Measurements from ENCODE around the gene CNTN4. TPM values are rescaled to one million over a fixed set of nuclear protein-coding genes. Genes with fewer than 3 reads are reported as not detected.

The CNTN4 gene
- total and polyA plus RNA-seq, 2 experiments from 2014 or later, result 0.91 to 4.0 TPM

DNA sequence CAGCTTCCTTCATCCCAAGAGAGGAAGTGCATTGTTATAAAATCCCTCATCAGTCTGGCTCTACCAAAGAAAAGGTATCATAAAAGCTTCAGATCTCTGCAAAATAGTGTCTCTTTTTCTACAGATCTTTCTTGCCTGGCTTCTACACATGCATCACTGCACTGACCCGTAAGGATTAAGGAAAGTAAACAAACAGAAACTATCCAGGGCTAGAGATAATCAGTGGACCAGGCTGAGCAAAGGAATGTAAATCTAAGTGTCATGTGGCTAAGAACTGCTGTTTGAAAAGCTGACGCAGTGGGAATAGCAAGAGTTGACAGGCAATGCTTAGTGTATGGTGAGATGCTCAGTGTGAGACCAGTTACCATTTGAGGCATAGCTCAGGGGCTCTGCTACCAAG lies 671.8 kb downstream of the CNTN4 start:
- Histone ChIP-seq H3K79me2 (replicated peaks; ENCODE audit: insufficient read depth) (no peaks in the 10 kb centered on the region), H3K4me3 (no peak overlapping the region), H3K27me3 (ENCODE audit: insufficient read depth) (no peaks in the 10 kb centered on the region), H3K36me3 (ENCODE audit: insufficient read depth) (no peaks in the 10 kb centered on the region), H3F3A (replicated peaks; ENCODE audit: low read depth) (no peaks in the 10 kb centered on the region), H3K4me2 (0 out of 2 replicates have a peak overlapping the region, but pooled peaks have one; percentile 57), H3K27ac (ENCODE audit: low read depth) (no peak overlapping the region), H4K20me1 (replicated peaks; ENCODE audit: insufficient read depth) (no peaks in the 10 kb centered on the region), H2AFZ (peak overlapping the region; percentile 72; the same call in 1 of the 2 replicates), H3K9me2 (ENCODE audit: insufficient read depth) (no peaks in the 10 kb centered on the region), H3K4me1 (ENCODE audit: insufficient read depth) (peaks cover 19% of the 10 kb centered on the region; the same call in 1 of the 2 replicates)
- Mint-ChIP-seq H3K27ac (no peak overlapping the region), H3K4me1 (no peaks in the 10 kb centered on the region), H3K9me3 (peaks cover 99% of the 10 kb centered on the region), H3K27me3 (ENCODE audit: insufficient read depth, low read depth, poor library complexity) (peaks cover 6% of the 10 kb centered on the region), H3K36me3 (ENCODE audit: low read depth) (peaks cover 48% of the 10 kb centered on the region), H3K4me3 (no peak overlapping the region)
- no peak for ATAC-seq
- TF ChIP-seq ZNF331 (CRISPR knock-in tag; IDR thresholded peaks at IDR 0.05; ENCODE audit: low read depth), result no peak
- TF ChIP-seq, protein P1, sequence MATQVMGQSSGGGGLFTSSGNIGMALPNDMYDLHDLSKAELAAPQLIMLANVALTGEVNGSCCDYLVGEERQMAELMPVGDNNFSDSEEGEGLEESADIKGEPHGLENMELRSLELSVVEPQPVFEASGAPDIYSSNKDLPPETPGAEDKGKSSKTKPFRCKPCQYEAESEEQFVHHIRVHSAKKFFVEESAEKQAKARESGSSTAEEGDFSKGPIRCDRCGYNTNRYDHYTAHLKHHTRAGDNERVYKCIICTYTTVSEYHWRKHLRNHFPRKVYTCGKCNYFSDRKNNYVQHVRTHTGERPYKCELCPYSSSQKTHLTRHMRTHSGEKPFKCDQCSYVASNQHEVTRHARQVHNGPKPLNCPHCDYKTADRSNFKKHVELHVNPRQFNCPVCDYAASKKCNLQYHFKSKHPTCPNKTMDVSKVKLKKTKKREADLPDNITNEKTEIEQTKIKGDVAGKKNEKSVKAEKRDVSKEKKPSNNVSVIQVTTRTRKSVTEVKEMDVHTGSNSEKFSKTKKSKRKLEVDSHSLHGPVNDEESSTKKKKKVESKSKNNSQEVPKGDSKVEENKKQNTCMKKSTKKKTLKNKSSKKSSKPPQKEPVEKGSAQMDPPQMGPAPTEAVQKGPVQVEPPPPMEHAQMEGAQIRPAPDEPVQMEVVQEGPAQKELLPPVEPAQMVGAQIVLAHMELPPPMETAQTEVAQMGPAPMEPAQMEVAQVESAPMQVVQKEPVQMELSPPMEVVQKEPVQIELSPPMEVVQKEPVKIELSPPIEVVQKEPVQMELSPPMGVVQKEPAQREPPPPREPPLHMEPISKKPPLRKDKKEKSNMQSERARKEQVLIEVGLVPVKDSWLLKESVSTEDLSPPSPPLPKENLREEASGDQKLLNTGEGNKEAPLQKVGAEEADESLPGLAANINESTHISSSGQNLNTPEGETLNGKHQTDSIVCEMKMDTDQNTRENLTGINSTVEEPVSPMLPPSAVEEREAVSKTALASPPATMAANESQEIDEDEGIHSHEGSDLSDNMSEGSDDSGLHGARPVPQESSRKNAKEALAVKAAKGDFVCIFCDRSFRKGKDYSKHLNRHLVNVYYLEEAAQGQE (IDR thresholded peaks at IDR 0.05; ENCODE audit: unreplicated experiment), result no peak
- TF ChIP-seq EZH2phosphoT487 (IDR thresholded peaks at IDR 0.05; ENCODE audit: unreplicated experiment), result no peak
- TF ChIP-seq, protein P2, sequence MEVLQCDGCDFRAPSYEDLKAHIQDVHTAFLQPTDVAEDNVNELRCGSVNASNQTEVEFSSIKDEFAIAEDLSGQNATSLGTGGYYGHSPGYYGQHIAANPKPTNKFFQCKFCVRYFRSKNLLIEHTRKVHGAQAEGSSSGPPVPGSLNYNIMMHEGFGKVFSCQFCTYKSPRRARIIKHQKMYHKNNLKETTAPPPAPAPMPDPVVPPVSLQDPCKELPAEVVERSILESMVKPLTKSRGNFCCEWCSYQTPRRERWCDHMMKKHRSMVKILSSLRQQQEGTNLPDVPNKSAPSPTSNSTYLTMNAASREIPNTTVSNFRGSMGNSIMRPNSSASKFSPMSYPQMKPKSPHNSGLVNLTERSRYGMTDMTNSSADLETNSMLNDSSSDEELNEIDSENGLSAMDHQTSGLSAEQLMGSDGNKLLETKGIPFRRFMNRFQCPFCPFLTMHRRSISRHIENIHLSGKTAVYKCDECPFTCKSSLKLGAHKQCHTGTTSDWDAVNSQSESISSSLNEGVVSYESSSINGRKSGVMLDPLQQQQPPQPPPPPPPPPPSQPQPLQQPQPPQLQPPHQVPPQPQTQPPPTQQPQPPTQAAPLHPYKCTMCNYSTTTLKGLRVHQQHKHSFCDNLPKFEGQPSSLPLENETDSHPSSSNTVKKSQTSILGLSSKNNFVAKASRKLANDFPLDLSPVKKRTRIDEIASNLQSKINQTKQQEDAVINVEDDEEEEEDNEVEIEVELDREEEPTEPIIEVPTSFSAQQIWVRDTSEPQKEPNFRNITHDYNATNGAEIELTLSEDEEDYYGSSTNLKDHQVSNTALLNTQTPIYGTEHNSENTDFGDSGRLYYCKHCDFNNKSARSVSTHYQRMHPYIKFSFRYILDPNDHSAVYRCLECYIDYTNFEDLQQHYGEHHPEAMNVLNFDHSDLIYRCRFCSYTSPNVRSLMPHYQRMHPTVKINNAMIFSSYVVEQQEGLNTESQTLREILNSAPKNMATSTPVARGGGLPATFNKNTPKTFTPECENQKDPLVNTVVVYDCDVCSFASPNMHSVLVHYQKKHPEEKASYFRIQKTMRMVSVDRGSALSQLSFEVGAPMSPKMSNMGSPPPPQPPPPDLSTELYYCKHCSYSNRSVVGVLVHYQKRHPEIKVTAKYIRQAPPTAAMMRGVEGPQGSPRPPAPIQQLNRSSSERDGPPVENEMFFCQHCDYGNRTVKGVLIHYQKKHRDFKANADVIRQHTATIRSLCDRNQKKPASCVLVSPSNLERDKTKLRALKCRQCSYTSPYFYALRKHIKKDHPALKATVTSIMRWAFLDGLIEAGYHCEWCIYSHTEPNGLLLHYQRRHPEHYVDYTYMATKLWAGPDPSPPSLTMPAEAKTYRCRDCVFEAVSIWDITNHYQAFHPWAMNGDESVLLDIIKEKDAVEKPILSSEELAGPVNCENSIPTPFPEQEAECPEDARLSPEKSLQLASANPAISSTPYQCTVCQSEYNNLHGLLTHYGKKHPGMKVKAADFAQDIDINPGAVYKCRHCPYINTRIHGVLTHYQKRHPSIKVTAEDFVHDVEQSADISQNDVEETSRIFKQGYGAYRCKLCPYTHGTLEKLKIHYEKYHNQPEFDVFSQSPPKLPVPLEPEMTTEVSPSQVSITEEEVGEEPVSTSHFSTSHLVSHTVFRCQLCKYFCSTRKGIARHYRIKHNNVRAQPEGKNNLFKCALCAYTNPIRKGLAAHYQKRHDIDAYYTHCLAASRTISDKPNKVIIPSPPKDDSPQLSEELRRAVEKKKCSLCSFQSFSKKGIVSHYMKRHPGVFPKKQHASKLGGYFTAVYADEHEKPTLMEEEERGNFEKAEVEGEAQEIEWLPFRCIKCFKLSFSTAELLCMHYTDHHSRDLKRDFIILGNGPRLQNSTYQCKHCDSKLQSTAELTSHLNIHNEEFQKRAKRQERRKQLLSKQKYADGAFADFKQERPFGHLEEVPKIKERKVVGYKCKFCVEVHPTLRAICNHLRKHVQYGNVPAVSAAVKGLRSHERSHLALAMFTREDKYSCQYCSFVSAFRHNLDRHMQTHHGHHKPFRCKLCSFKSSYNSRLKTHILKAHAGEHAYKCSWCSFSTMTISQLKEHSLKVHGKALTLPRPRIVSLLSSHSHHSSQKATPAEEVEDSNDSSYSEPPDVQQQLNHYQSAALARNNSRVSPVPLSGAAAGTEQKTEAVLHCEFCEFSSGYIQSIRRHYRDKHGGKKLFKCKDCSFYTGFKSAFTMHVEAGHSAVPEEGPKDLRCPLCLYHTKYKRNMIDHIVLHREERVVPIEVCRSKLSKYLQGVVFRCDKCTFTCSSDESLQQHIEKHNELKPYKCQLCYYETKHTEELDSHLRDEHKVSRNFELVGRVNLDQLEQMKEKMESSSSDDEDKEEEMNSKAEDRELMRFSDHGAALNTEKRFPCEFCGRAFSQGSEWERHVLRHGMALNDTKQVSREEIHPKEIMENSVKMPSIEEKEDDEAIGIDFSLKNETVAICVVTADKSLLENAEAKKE (CRISPR knock-in tag; IDR thresholded peaks at IDR 0.05), result no peak
- no peak for TF ChIP-seq ZNF114 (CRISPR knock-in tag; IDR thresholded peaks at IDR 0.05)
- no peak for TF ChIP-seq NANOG (IDR thresholded peaks at IDR 0.05; ENCODE audit: borderline replicate concordance)
- no peak for TF ChIP-seq STAT1 (IDR thresholded peaks at IDR 0.05; ENCODE audit: unreplicated experiment)
- TF ChIP-seq, protein P3, sequence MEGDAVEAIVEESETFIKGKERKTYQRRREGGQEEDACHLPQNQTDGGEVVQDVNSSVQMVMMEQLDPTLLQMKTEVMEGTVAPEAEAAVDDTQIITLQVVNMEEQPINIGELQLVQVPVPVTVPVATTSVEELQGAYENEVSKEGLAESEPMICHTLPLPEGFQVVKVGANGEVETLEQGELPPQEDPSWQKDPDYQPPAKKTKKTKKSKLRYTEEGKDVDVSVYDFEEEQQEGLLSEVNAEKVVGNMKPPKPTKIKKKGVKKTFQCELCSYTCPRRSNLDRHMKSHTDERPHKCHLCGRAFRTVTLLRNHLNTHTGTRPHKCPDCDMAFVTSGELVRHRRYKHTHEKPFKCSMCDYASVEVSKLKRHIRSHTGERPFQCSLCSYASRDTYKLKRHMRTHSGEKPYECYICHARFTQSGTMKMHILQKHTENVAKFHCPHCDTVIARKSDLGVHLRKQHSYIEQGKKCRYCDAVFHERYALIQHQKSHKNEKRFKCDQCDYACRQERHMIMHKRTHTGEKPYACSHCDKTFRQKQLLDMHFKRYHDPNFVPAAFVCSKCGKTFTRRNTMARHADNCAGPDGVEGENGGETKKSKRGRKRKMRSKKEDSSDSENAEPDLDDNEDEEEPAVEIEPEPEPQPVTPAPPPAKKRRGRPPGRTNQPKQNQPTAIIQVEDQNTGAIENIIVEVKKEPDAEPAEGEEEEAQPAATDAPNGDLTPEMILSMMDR (conservative IDR thresholded peaks at IDR 0.05; ENCODE audit: low read depth in 2 of 2), result no peak
- TF ChIP-seq CREB1 (CRISPR knock-in tag; IDR thresholded peaks at IDR 0.05; ENCODE audit: low read depth), result no peak
- TF ChIP-seq EZH2 (IDR thresholded peaks at IDR 0.05; ENCODE audit: low read depth, unreplicated experiment), result no peak
- TF ChIP-seq POLR2AphosphoS5 (IDR thresholded peaks at IDR 0.05; ENCODE audit: low read depth), result no peak
- TF ChIP-seq, protein P4, sequence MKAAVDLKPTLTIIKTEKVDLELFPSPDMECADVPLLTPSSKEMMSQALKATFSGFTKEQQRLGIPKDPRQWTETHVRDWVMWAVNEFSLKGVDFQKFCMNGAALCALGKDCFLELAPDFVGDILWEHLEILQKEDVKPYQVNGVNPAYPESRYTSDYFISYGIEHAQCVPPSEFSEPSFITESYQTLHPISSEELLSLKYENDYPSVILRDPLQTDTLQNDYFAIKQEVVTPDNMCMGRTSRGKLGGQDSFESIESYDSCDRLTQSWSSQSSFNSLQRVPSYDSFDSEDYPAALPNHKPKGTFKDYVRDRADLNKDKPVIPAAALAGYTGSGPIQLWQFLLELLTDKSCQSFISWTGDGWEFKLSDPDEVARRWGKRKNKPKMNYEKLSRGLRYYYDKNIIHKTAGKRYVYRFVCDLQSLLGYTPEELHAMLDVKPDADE (IDR thresholded peaks at IDR 0.05), result no peak
- no peak for TF ChIP-seq JUNB (IDR thresholded peaks at IDR 0.05; ENCODE audit: unreplicated experiment)
- no peak for DNase-seq (ENCODE audit: low spot score)

Measured in GM23338 (cell line).